GOT3 (cell line): ENCODE measurements around the gene RARB.
A peak's percentile ranks its signal among the peaks of the same experiment; 100 is the strongest.

Source experiments
- DNase-seq: peaks from one replicate; lab custom pipeline; 2025; ENCODE audit warnings: mixed read lengths; lab: John Stamatoyannopoulos, UW

The RARB gene

DNA sequence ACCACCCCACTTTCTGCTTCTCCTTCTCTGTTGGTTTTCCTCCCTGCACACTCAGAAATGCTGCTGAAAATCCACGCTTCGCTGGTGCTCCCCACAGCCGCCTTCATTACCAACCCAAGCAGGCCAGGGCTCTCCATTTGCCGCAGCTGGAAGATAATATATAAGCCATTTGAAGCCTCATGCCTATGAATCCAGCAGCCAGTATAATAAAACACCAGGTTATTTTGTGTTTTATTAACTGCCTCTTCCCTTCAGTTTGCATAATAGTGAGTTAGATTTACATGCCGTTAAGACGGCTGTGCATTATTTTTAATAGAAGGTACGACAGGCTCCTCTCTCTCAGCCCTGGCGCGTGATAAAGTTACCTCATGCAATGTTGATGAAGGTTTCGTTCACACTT, 150.0 kb downstream of the RARB start:
- no peak for DNase-seq

DNA sequence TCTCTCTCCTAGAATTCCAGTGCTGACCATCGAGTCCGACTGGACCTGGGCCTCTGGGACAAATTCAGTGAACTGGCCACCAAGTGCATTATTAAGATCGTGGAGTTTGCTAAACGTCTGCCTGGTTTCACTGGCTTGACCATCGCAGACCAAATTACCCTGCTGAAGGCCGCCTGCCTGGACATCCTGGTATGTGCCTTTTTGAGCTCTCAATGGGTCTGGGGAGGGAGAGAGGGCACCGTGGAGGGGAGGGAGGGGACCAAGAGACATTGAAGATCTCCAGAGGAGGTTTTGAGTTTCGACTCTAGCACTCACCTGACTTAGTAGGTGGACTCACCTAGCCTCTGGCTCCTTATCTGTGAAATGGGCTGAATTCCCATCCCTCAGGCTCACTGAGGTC, 152.5 kb downstream of the RARB start:
- DNase-seq: no peak

GRCh38 chr3:25581335-25581734, 153.3 kb downstream of the RARB start:
- no peak for DNase-seq

GRCh38 chr3:25581823-25582222, 153.8 kb downstream of the RARB start:
- DNase-seq: no peak

- peak; percentile 59 for DNase-seq
Measured at GRCh38 chr3:25582242-25582641, 154.2 kb downstream of the RARB start.

- DNase-seq: no peak
Measured at GRCh38 chr3:25583343-25583742, 155.3 kb downstream of the RARB start.

- DNase-seq: no peak
Measured at GRCh38 chr3:25584011-25584789, 156.1 kb downstream of the RARB start.

DNA sequence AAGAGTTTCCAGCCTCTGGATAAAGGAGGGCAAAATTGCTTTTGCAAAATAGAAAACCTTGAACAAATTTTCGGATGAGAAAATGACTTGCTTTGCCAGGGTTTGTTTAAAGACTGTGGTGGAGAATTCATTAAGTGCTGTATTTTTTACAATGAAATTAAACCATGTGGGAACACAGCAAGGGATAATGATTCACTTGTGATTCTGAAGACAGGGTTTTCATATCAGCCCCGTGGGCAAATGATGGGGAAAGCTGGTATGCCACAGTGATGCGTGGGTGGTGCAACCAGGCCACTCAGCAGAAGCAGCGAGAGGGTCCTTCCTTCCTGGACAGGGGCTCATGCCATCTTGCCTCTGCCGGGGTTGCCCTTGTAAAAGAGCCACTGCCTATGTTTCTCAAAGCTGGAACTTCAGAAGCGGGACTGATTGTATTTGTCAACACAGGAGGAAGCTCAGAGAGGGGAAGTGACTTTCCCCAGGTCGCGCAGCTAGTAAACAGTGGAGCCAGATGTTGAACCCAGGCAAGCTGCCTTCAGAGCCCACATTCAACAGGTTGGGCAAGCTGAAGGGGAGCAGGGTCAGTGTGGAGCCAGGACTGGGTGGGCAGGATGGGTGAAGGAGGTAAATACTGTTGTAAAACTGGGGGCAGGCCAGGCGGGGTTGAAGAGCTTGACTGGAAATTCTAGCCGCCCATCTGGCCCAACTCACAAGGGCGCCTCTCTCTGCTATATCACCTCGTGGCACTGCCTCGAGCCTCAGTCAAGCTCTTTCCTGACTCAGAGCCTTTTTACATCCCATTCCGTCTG, 157.5 kb downstream of the RARB start:
- no peak for DNase-seq

DNA sequence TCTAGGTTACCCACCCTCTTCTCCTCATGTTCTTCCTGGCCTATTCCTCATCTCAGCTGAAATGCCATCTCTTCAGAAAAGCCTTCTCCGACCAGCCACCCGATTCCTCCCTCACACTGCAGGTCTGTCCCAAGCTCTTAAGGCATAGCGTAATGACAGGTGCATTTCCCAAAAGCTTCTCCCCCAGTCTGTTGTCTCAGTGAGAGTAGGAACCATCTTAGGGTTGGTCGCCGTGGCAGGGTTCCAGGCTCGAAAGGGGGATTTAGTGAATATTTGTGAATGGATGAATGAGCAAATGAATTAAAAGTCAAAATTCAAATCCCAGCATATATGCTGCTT, 158.1 kb downstream of the RARB start:
- no peak for DNase-seq

DNA sequence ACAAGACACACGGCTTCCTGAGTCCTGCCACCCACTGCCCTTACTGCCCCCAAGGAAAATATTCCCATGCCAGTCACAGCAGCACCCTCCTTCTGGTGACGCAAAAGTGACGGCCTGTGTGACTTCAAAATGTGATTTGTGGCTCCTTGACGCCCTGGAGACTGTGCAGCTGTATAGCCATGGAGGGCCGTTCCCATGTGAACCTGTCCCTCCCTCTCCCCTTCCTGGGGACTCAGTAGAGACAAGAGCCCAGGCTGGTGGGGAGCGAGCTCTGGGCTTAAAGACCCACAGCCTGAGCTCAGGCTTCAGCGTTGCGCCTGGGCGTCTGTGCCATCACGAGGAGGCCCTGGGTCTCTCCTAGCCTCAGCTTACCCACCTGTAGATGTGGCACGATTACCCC, 158.5 kb downstream of the RARB start:
- DNase-seq: no peak

GRCh38 chr3:25587094-25587493, 159.0 kb downstream of the RARB start:
- DNase-seq: no peak

DNA sequence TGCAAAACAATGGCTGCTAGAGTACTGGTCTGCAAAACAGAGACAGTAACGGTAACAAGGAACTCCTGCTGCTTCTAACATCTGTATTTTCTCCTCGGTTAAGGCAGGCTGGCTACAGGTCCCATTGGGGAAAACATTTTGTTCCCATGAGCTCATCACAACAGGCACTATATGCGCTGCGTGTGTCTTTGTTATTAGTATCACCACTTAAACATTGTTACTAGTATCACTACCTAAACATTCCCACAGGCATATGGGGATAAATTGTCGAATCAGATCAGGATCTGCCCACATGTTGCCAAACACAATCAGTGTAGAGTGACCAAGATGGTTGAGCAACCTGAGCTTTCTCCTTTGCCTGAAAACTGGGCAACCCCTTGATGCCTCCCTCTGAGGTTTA, 159.5 kb downstream of the RARB start:
- no peak for DNase-seq

DNA sequence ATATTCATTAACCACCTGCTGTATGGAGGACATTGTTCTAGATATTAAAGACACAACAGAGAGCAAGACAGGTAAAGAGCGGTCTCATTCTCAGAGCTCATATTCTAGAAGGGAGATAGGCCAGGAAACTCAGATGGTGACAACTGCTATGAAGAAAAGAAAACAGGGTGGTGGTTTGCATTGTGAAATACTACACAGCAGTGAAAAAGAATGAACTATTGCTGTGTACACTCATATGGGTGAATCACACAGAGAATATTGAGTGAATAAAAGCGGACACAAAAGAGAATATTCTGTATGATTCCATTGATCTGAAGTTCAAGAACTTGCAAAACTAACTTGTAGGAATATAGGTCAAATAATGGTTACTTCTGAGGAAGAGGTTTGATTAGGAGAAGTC, 159.9 kb downstream of the RARB start:
- no peak for DNase-seq

- no peak for DNase-seq
Measured at GRCh38 chr3:25588441-25589103, 160.5 kb downstream of the RARB start.

DNA sequence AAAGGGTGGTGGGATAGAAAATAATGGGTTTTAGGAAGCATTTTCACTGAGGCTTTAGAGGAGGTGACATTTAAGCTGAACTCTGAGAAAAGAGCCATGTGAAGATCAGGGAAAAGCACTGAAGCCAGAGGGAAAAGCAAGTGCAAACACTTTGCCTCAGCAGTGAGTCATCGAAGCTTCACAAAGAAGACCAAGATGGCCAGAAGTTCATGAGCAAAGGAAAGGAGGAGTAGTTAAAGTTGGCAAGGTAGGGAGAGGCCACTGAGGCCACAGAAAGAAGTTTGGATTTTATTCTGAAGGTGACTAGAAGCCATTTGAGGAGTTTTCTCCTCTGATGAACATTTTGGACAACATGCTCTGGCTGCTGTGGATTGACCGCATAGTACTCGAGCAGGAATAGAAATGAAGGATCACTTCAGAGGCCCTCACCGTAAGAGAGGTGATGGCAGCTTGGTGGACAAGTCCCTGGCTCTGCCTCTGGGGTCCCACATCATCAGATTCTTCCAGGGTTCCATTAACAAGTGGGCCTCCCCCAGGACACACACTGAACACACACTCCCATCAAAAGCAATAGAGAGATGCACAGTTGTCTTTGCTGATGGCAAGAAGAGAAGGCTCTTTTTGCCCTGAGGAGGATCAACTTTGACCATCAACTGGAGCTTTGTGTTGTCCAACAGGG, 161.2 kb downstream of the RARB start:
- no peak for DNase-seq

GRCh38 chr3:25589783-25590258, 161.8 kb downstream of the RARB start:
- no peak for DNase-seq

DNA sequence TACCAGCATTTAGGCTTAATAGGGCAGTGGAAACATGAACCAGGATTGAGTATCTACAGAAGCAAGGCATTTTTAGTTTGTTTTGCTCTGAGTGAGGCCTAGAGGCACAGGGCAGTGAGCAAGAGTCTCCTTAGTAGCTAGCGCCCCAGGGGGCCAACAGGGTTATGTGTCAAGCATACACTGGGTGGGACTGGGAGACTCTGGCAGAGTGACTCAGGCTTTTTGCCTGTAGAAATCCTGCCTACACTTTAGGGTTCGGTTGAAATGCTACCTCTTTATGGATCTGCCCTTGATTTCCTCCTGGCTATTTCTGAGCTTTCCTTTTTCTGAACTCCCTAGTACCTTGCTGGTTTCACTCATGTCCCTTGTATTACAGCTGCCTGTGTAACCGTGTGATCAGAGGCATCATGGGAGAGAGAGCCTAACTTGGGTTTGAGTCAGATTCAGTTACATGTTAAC, 164.5 kb downstream of the RARB start:
- peak; percentile 40 for DNase-seq

GRCh38 chr3:25593001-25593400, 164.9 kb downstream of the RARB start:
- no peak for DNase-seq

DNA sequence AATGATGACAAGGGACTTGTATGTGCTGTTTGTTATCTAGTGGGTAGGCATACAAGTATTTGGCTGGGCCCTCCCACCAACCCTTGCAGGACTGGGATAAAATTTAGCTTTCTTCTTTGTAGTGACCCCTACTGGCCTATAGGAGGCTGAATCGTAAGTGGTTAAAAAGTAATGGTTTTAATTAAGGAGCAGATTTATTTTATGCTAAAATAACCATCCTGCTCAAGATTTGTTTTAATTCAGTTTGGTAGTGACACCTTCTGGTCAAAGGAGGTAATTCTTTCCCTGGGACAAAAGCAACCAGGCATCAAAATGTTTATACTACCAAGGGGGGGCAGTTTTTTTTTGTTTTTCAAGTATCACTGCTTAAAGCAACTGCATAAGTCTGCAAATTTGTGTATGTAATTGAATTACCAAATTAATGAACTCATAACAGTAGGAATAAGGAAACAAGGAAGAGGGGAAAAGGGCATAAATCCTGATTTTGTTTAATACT, 166.0 kb downstream of the RARB start:
- DNase-seq: no peak

DNA sequence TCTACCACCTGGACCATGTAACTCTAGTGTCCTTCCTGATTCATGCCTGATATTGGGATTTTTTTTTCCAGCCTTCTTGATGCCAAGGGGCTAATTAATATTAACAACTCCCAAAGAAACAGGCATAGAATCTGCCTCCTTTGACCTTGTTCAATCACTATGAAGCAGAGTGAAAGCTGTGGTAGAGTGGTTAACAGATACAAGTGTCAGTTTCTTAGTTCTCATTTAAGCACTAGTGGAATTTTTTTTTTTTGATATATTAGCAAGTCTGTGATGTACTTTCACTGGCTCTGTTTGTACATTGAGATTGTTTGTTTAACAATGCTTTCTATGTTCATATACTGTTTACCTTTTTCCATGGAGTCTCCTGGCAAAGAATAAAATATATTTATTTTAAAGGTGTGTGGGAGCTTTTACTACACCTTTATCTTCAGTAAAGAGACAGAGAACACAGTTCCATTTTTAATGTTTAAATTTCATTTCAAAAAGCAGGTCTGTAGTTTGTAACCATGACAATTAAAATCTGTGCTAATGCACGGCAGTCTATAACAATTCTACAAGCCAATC, 169.6 kb downstream of the RARB start:
- DNase-seq: no peak

GRCh38 chr3:25603703-25604102, 175.6 kb downstream of the RARB start:
- no peak for DNase-seq
